GM23338 (cell line): ENCODE measurements around the gene C22orf23.

Experiments
- CREB1 ChIP-seq: fragments of 250-450 bp; sonication (Bioruptor Pico); IDR thresholded peaks from 2 replicates; pipeline ENCODE4 v1.5.0; 2020; ENCODE audit warnings: low read depth, mild to moderate bottlenecking, moderate library complexity
- CTCF ChIP-seq, 2 experiments: fragments of 200-600 bp in 1 of 2; sonication (generic) in 1 of 2; conservative IDR thresholded peaks; 2 replicates each; pipeline versions ENCODE4 v1.5.1 to v1.6.1; 2016 to 2017; ENCODE audit warnings: antibody characterized with exemption in 2 of 2, low read depth in 2 of 2, mild to moderate bottlenecking in 2 of 2, moderate library complexity in 1 of 2
- EZH2 ChIP-seq: fragments of 200-600 bp; sonication (generic); IDR thresholded peaks from one replicate; pipeline ENCODE4 v1.8.0; 2017; ENCODE audit warnings: antibody characterized with exemption, mild to moderate bottlenecking, low read depth; ENCODE audit not compliant: unreplicated experiment
- EZH2phosphoT487 ChIP-seq: fragments of 200-600 bp; sonication (generic); IDR thresholded peaks from one replicate; pipeline ENCODE4 v1.8.1; 2018; ENCODE audit warnings: antibody characterized with exemption; ENCODE audit not compliant: unreplicated experiment
- JUNB ChIP-seq: IDR thresholded peaks from one replicate; pipeline ENCODE4 v1.6.1; 2016; ENCODE audit warnings: antibody characterized with exemption; ENCODE audit not compliant: unreplicated experiment
- NANOG ChIP-seq: IDR thresholded peaks from 2 replicates; pipeline ENCODE4 v1.6.1; 2016; ENCODE audit warnings: antibody characterized with exemption, borderline replicate concordance
- POLR2AphosphoS5 ChIP-seq: IDR thresholded peaks from 2 replicates; pipeline ENCODE4 v1.6.1; 2016; ENCODE audit warnings: antibody characterized with exemption, low read depth
- REST ChIP-seq: IDR thresholded peaks from one replicate; pipeline ENCODE4 v1.6.1; 2018; ENCODE audit warnings: antibody characterized with exemption; ENCODE audit not compliant: unreplicated experiment
- ZNF114 ChIP-seq: fragments of 250-450 bp; sonication (Bioruptor Pico); IDR thresholded peaks from 2 replicates; pipeline ENCODE4 v1.5.0; 2020; ENCODE audit warnings: mild to moderate bottlenecking, moderate library complexity
- ZNF331 ChIP-seq: fragments of 250-450 bp; sonication (Bioruptor Pico); IDR thresholded peaks from 2 replicates; pipeline ENCODE4 v1.5.0; 2020; ENCODE audit warnings: low read depth, mild to moderate bottlenecking, moderate library complexity

- TF ChIP-seq CTCF (conservative IDR thresholded peaks at IDR 0.05; ENCODE audit: low read depth in 2 of 2) (no peak), POLR2AphosphoS5 (no peak), REST (no peak), EZH2phosphoT487 (no peak), NANOG (no peak), EZH2 (no peak), CREB1 (CRISPR knock-in tag) (no peak), ZNF331 (CRISPR knock-in tag) (no peak), ZNF114 (no peak), JUNB (no peak)
Observed at GRCh38 chr22:37920126-37920525, 33.3 kb downstream of the C22orf23 start.
